ENCODE data around the gene DIAPH3. TPM values are rescaled to one million over a fixed set of nuclear protein-coding genes. Genes with fewer than 3 reads are reported as not detected.

The DIAPH3 gene
- polyA plus RNA-seq, 3 donors = 0.04 to 0.09 TPM; not detected in 1

- H3K9me3 ChIP-seq (replicated peaks in 1 of 2; ENCODE audit: control insufficient read depth in 1 of 2, insufficient read depth in 1 of 2, low read length in 2 of 2) = no peaks in the 10 kb centered on the region
- H3K4me3 ChIP-seq (replicated peaks in 1 of 3; ENCODE audit: low read depth in 2 of 3, low read length in 3 of 3) = no peak overlapping the region
- no peaks in the 10 kb centered on the region for H3K9me3 Mint-ChIP-seq
- H3K36me3 Mint-ChIP-seq = peaks cover 0 to 3% of the 10 kb centered on the region in 2 donors
- no peak overlapping the region for H3K4me2 ChIP-seq (replicated peaks; ENCODE audit: extremely low read depth, low read length, poor library complexity, severe bottlenecking)
- H3K4me3 Mint-ChIP-seq = no peak overlapping the region
- DNase-seq = no peak
- no peak for TF ChIP-seq CTCF (IDR thresholded peaks at IDR 0.05)
- intact Hi-C loops (cut with micrococcal nuclease) = no loop called here
- no peaks in the 10 kb centered on the region for H3K79me2 ChIP-seq (ENCODE audit: insufficient read depth, low read length)
- no peaks in the 10 kb centered on the region for H3K36me3 ChIP-seq (replicated peaks in 1 of 2; ENCODE audit: control insufficient read depth in 1 of 2, insufficient read depth in 2 of 2, low read length in 2 of 2)
- no peak overlapping the region for H2AFZ ChIP-seq (ENCODE audit: insufficient read depth, low read depth, low read length, poor library complexity, severe bottlenecking)
- H3K4me1 Mint-ChIP-seq = no peaks in the 10 kb centered on the region
- no CpG with 5 or more reads among the region's 1 CpG for WGBS (ENCODE audit: insufficient coverage)
- no peak overlapping the region for H3K27ac Mint-ChIP-seq
- H3K4me1 ChIP-seq (ENCODE audit: control insufficient read depth in 1 of 2, insufficient read depth in 2 of 2, low read length in 2 of 2) = no peaks in the 10 kb centered on the region
- no peak overlapping the region for H3K27ac ChIP-seq (ENCODE audit: low read depth in 1 of 2, low read length in 2 of 2)
- H4K20me1 ChIP-seq (ENCODE audit: insufficient read depth, low read length) = no peaks in the 10 kb centered on the region
- no peak overlapping the region for H3K9ac ChIP-seq (ENCODE audit: insufficient read depth, low read length, poor library complexity, severe bottlenecking)
- no peaks in the 10 kb centered on the region for H3K27me3 ChIP-seq (ENCODE audit: control insufficient read depth in 2 of 2, insufficient read depth in 2 of 2, low read length in 2 of 2)
- no peaks in the 10 kb centered on the region for H3K27me3 Mint-ChIP-seq (ENCODE audit: low read depth in 3 of 3)
Measured at GRCh38 chr13:59893266-59893665, 270.5 kb downstream of the DIAPH3 start.

- no peak for TF ChIP-seq CTCF (IDR thresholded peaks at IDR 0.05)
- Histone ChIP-seq H3K4me2 (replicated peaks; ENCODE audit: extremely low read depth, low read length, poor library complexity, severe bottlenecking) (no peak overlapping the region), H4K20me1 (ENCODE audit: insufficient read depth, low read length) (no peaks in the 10 kb centered on the region), H3K27ac (ENCODE audit: low read depth in 1 of 2, low read length in 2 of 2) (no peak overlapping the region), H2AFZ (ENCODE audit: insufficient read depth, low read depth, low read length, poor library complexity, severe bottlenecking) (no peak overlapping the region), H3K4me3 (replicated peaks in 1 of 3; ENCODE audit: low read depth in 2 of 3, low read length in 3 of 3) (no peak overlapping the region), H3K4me1 (ENCODE audit: control insufficient read depth in 1 of 2, insufficient read depth in 2 of 2, low read length in 2 of 2) (no peaks in the 10 kb centered on the region), H3K27me3 (ENCODE audit: control insufficient read depth in 2 of 2, insufficient read depth in 2 of 2, low read length in 2 of 2) (no peaks in the 10 kb centered on the region), H3K79me2 (ENCODE audit: insufficient read depth, low read length) (no peaks in the 10 kb centered on the region), H3K9ac (ENCODE audit: insufficient read depth, low read length, poor library complexity, severe bottlenecking) (no peak overlapping the region), H3K36me3 (replicated peaks in 1 of 2; ENCODE audit: control insufficient read depth in 1 of 2, insufficient read depth in 2 of 2, low read length in 2 of 2) (no peaks in the 10 kb centered on the region), H3K9me3 (replicated peaks in 1 of 2; ENCODE audit: control insufficient read depth in 1 of 2, insufficient read depth in 1 of 2, low read length in 2 of 2) (no peaks in the 10 kb centered on the region)
- H3K4me1 Mint-ChIP-seq = no peaks in the 10 kb centered on the region
- H3K27me3 Mint-ChIP-seq (ENCODE audit: low read depth in 3 of 3) = no peaks in the 10 kb centered on the region
- no peaks in the 10 kb centered on the region for H3K9me3 Mint-ChIP-seq
- DNase-seq = no peak
- H3K36me3 Mint-ChIP-seq = no peaks in the 10 kb centered on the region
- no peak overlapping the region for H3K27ac Mint-ChIP-seq
- intact Hi-C loops (cut with micrococcal nuclease) = no loop called here
- no peak overlapping the region for H3K4me3 Mint-ChIP-seq
Measured at GRCh38 chr13:59891053-59891452, 272.7 kb downstream of the DIAPH3 start.

Measured in CD14-positive monocyte (primary cell).